HepG2 (cell line): ENCODE measurements around the gene KCNJ14. TPM values are rescaled to one million over a fixed set of nuclear protein-coding genes. Genes with fewer than 3 reads are reported as not detected.
A peak's percentile ranks its signal among the peaks of the same experiment; 100 is the strongest.

Source experiments
- ATAC-seq: fragments of 200-7000 bp; cut with Tn5 transposase; 3 replicates; pipeline ENCODE4 v1.9.1; 2020; ENCODE audit warnings: mild to moderate bottlenecking, moderate library complexity
- BruUV-seq: library from RNA; stranded (reverse); fragments of 400-500 nt; replicated peaks from 2 replicates; lab custom pipeline; 2021; lab: Mats Ljungman, UMichigan
- CTCF ChIA-PET: fragments of 300-600 bp; formaldehyde crosslinking; extraction: SDS; loops from one replicate; lab custom pipeline; 2021; ENCODE audit warnings: low total read pairs, inconsistent platforms, low intra/inter-chr PET ratio; lab: Yijun Ruan, JAX
- POLR2A ChIA-PET: fragments of 350-600 bp; sonication (Branson Sonifier 250); formaldehyde crosslinking; loops from one replicate; lab custom pipeline; 2020; ENCODE audit warnings: antibody characterized with exemption, inconsistent platforms; lab: Yijun Ruan, JAX
- DNase-seq: peaks from one replicate; pipeline ENCODE4 v3.0.0-alpha.2; 2015; ENCODE audit warnings: low spot score
- FAIRE-seq: peaks from 3 replicates; lab custom pipeline; 2011; peaks lifted over from hg19 to GRCh38; lab: Jason Lieb, UNC
- H2AFZ ChIP-seq: one replicate; pipeline ENCODE4 v1.6.1; 2011; ENCODE audit warnings: low read length, inconsistent platforms
- H3K27ac ChIP-seq: fragments of 300-600 bp; 3 replicates; pipeline ENCODE4 v1.8.0; 2011; ENCODE audit warnings: mixed run types, mild to moderate bottlenecking, mixed read lengths, low read length, inconsistent platforms; ENCODE audit not compliant: insufficient read depth; ENCODE audit errors: extremely low read length
- H3K27me3 ChIP-seq, 2 experiments: fragments of 200-600 bp in 1 of 2; 2 replicates in 1 of 2; 3 replicates in 1 of 2; pipeline versions ENCODE4 v1.6.0 to v1.8.0; 2011; ENCODE audit warnings: low read length in 2 of 2, mild to moderate bottlenecking in 2 of 2, moderate library complexity in 2 of 2, inconsistent platforms in 1 of 2; ENCODE audit not compliant: insufficient read depth in 2 of 2, control insufficient read depth in 1 of 2
- H3K36me3 ChIP-seq, 2 experiments: fragments of 200-600 bp in 1 of 2; replicated peaks in 1 of 2; 2 replicates in 1 of 2; 3 replicates in 1 of 2; pipeline versions ENCODE4 v1.5.1 to v1.8.0; 2011; ENCODE audit warnings: low read length in 2 of 2, inconsistent platforms in 1 of 2; ENCODE audit not compliant: insufficient read depth in 2 of 2, control insufficient read depth in 1 of 2
- H3K4me1 ChIP-seq: 2 replicates; pipeline ENCODE4 v1.5.1; 2012; ENCODE audit warnings: low read length, inconsistent platforms; ENCODE audit not compliant: insufficient read depth
- H3K4me2 ChIP-seq: 2 replicates; pipeline ENCODE4 v1.6.0; 2011; ENCODE audit warnings: low read depth, low read length, inconsistent platforms
- H3K4me3 ChIP-seq, 3 experiments: fragments of 200-600 bp in 1 of 3; sonication (generic), shearing (Covaris generic) in 1 of 3; replicated peaks in 1 of 3; 2 replicates each; pipeline ENCODE4 v1.5.1; 2011 to 2016; ENCODE audit warnings: low read length in 3 of 3, inconsistent platforms in 2 of 3, low read depth in 2 of 3, mild to moderate bottlenecking in 2 of 3, control low read depth in 1 of 3, mixed read lengths in 1 of 3; ENCODE audit not compliant: insufficient read depth in 1 of 3
- H3K79me2 ChIP-seq: one replicate; pipeline ENCODE4 v1.6.1; 2011; ENCODE audit warnings: low read length, inconsistent platforms; ENCODE audit not compliant: insufficient read depth
- H3K9ac ChIP-seq: 2 replicates; pipeline ENCODE4 v1.6.0; 2011; ENCODE audit warnings: mild to moderate bottlenecking, low read depth, low read length, inconsistent platforms; ENCODE audit not compliant: insufficient read depth
- H3K9me3 ChIP-seq: 2 replicates; pipeline ENCODE4 v1.5.1; 2012; ENCODE audit warnings: mild to moderate bottlenecking, low read length
- H4K20me1 ChIP-seq: 2 replicates; pipeline ENCODE4 v1.6.0; 2011; ENCODE audit warnings: inconsistent platforms, mild to moderate bottlenecking, low read length, moderate library complexity; ENCODE audit not compliant: insufficient read depth
- CSRNP1 ChIP-seq: sonication (generic); formaldehyde crosslinking; IDR thresholded peaks from 2 replicates; pipeline ENCODE4 v1.8.1; 2023; ENCODE audit warnings: mild to moderate bottlenecking, missing genetic modification reagents
- HBP1 ChIP-seq: IDR thresholded peaks from 2 replicates; pipeline ENCODE4 v1.6.1; 2016; ENCODE audit warnings: low read depth, control low read depth
- HNRNPK ChIP-seq: fragments of 200-400 bp; formaldehyde crosslinking; IDR thresholded peaks from 2 replicates; pipeline ENCODE4 v1.6.1; 2018; ENCODE audit warnings: low read length, low read depth, moderate library complexity, mild to moderate bottlenecking; ENCODE audit not compliant: poor library complexity, severe bottlenecking
- NR2F1 ChIP-seq, 2 experiments: fragments of 450-650 bp in 1 of 2; formaldehyde crosslinking in 1 of 2; IDR thresholded peaks; 2 replicates each; pipeline versions ENCODE4 v1.5.0 to v1.6.1; 2016 to 2020; ENCODE audit warnings: mild to moderate bottlenecking in 1 of 2, missing compliant biosample characterization in 1 of 2, missing genetic modification reagents in 1 of 2, moderate library complexity in 1 of 2
- SNAPC4 ChIP-seq: sonication (generic); formaldehyde crosslinking; IDR thresholded peaks from 2 replicates; pipeline ENCODE4 v1.4.0; 2020; ENCODE audit warnings: mild to moderate bottlenecking, missing genetic modification reagents
- ZNF383 ChIP-seq: sonication (generic); formaldehyde crosslinking; IDR thresholded peaks from 2 replicates; pipeline ENCODE4 v1.4.0; 2020; ENCODE audit warnings: missing genetic modification reagents, mild to moderate bottlenecking, borderline replicate concordance
- WGBS: methylation state at CpG from one replicate; pipeline ENCODE4 v1.1.6; 2017; ENCODE audit warnings: low lambda C conversion rate; 5-methylcytosine and 5-hydroxymethylcytosine counted together
- in situ Hi-C: cut with HindIII; loops from 2 replicates; pipeline ENCODE4 v1.10.0; 2017; ENCODE audit warnings: low pct_unique_long_range_greater_than_20kb; ENCODE audit not compliant: extremely low pct_ligation_motif_present
- intact Hi-C: fragments of 100-400 bp; cut with micrococcal nuclease; formaldehyde crosslinking; loops from one replicate; pipeline ENCODE4 v1.10.0; 2022; ENCODE audit not compliant: unreplicated experiment
- polyA plus RNA-seq, 8 experiments: library from polyadenylated mRNA; depleted of rRNA in 3 of 8; stranded (reverse) in 7 of 8; unstranded in 1 of 8; fragments of >200 nt; fragmentation: Illumina TruSeq in 4 of 8; extraction: Trizol in 4 of 8; gene quantifications; 2 replicates each; pipeline versions ENCODE4 v1.2.1 to v1.2.3, GENCODE V29; 2011 to 2016; ENCODE audit warnings: low read depth in 4 of 8, missing spikeins in 1 of 8, mixed read lengths in 1 of 8; ENCODE audit not compliant: insufficient read depth in 1 of 8
- total RNA-seq, 5 experiments: library from RNA; depleted of rRNA; stranded (reverse); fragments of >200 nt; fragmentation: Illumina TruSeq; extraction: Trizol; gene quantifications; 2 replicates each; pipeline ENCODE4 v1.2.3, GENCODE V29; 2016; ENCODE audit warnings: low read depth in 1 of 5

KCNJ14 gene
- total and polyA plus RNA-seq, 2 of the 13 experiments (the other 11 are each of a cell fraction or from before 2014, with no cell fraction given), result 0.20 to 0.51 TPM

- FAIRE-seq, result no peak
- H3K27me3 ChIP-seq, result no peaks in the 10 kb centered on the region; a peak in 1 of 5 replicates
- peaks cover 3 to 26% of the 10 kb centered on the region in 2 experiments; a peak in 4 of 5 replicates for H3K36me3 ChIP-seq
- no peak for ATAC-seq
- POLR2A ChIA-PET, result interaction anchor here (0.6 to 2.4 kb wide), 8 partner anchors 12 to 174 kb away, joined by 3 to 9 read pairs (median 3); partner anchors contain the start of genes KDELR1, RPL18 and SPHK2
- peak overlapping the region; percentile 96 for H3K4me2 ChIP-seq
- H3K9me3 ChIP-seq, result no peaks in the 10 kb centered on the region
- H3K4me1 ChIP-seq, result peaks cover 22% of the 10 kb centered on the region
- H3K27ac ChIP-seq, result peak overlapping the region; percentile 71
- TF ChIP-seq CSRNP1 (no peak), ZNF383 (CRISPR knock-in tag) (0 out of 2 replicates have a peak, but pooled peaks have one; percentile 15)
- TF ChIP-seq, all 625 proteins: peak for 1
- H2AFZ ChIP-seq, result peak overlapping the region; percentile 80
- no peaks in the 10 kb centered on the region for H4K20me1 ChIP-seq
- no peak for DNase-seq
- in situ Hi-C loops (no loop called here), intact Hi-C loops (loop anchor here (1.0 to 10.0 kb wide), 2 partner anchors 24 to 90 kb away; partner anchors contain the start of gene CYTH2)
- H3K4me3 ChIP-seq, result peak overlapping the region; percentile 77 to 95 (median 80)
- no TSS peak for BruUV-seq
- peak overlapping the region; percentile 90 for H3K9ac ChIP-seq
- H3K79me2 ChIP-seq, result peaks cover 17% of the 10 kb centered on the region
- CTCF ChIA-PET, result interaction anchor here (1.2 to 1.4 kb wide), 3 partner anchors 112 to 139 kb away, joined by 3 to 6 read pairs (median 3); no protein-coding TSS in a partner anchor
- 1% methylated on average over 3 of the region's 3 CpGs for WGBS
Measured at GRCh38 chr19:48444936-48445200, 10.5 kb upstream of the KCNJ14 start.

- peak; percentile 97 for FAIRE-seq
- POLR2A ChIA-PET, result interaction anchor here (0.6 to 2.4 kb wide), 9 partner anchors 12 to 174 kb away, joined by 3 to 9 read pairs (median 3); partner anchors contain the start of genes KDELR1, RPL18 and SPHK2
- Histone ChIP-seq H2AFZ (peak overlapping the region; percentile 80), H3K27ac (peak overlapping the region; percentile 71), H3K4me2 (peak overlapping the region; percentile 96), H3K4me3 (peak overlapping the region; percentile 77 to 95 (median 80)), H3K36me3 (peaks cover 6 to 29% of the 10 kb centered on the region in 2 experiments; a peak in 4 of 5 replicates), H3K4me1 (peaks cover 22% of the 10 kb centered on the region), H3K79me2 (peaks cover 17% of the 10 kb centered on the region), H4K20me1 (no peaks in the 10 kb centered on the region), H3K9me3 (no peaks in the 10 kb centered on the region), H3K9ac (peak overlapping the region; percentile 90), H3K27me3 (no peaks in the 10 kb centered on the region; a peak in 1 of 5 replicates)
- peak; percentile 78 for ATAC-seq
- intact Hi-C loops, result loop anchor here (1.0 to 10.0 kb wide), 2 partner anchors 24 to 90 kb away; partner anchors contain the start of gene CYTH2
- BruUV-seq, result TSS peak; percentile 85
- WGBS, result 1% methylated on average over 6 of the region's 6 CpGs
- peak; percentile 82 for DNase-seq
- in situ Hi-C loops, result no loop called here
- CTCF ChIA-PET, result interaction anchor here (1.2 to 1.4 kb wide), 3 partner anchors 112 to 139 kb away, joined by 3 to 6 read pairs (median 3); no protein-coding TSS in a partner anchor
- TF ChIP-seq HBP1 (0 out of 2 replicates have a peak, but pooled peaks have one; percentile 8), HNRNPK (no peak), SNAPC4 (CRISPR knock-in tag) (peak; percentile 97), NR2F1 (CRISPR knock-in tag; IDR thresholded peaks at IDR 0.05) (no peak)
Measured at GRCh38 chr19:48445256-48445605, 10.1 kb upstream of the KCNJ14 start.
